ENCODE measurements around the gene C12orf56.

C12orf56 gene

GRCh38 chr12:64268409-64268808 is 122.1 kb downstream of the C12orf56 start:
- TF ChIP-seq, protein P1, sequence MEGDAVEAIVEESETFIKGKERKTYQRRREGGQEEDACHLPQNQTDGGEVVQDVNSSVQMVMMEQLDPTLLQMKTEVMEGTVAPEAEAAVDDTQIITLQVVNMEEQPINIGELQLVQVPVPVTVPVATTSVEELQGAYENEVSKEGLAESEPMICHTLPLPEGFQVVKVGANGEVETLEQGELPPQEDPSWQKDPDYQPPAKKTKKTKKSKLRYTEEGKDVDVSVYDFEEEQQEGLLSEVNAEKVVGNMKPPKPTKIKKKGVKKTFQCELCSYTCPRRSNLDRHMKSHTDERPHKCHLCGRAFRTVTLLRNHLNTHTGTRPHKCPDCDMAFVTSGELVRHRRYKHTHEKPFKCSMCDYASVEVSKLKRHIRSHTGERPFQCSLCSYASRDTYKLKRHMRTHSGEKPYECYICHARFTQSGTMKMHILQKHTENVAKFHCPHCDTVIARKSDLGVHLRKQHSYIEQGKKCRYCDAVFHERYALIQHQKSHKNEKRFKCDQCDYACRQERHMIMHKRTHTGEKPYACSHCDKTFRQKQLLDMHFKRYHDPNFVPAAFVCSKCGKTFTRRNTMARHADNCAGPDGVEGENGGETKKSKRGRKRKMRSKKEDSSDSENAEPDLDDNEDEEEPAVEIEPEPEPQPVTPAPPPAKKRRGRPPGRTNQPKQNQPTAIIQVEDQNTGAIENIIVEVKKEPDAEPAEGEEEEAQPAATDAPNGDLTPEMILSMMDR (IDR thresholded peaks at IDR 0.05; ENCODE audit: extremely low read depth, insufficient read depth, missing control alignments), result no peak
- no peak for DNase-seq (ENCODE audit: low spot score)
- in situ Hi-C loops (cut with MboI; ENCODE audit: low pct_unique_long_range_greater_than_20kb, low sequenced_read_pairs, unreplicated experiment), result no loop called here

DNA sequence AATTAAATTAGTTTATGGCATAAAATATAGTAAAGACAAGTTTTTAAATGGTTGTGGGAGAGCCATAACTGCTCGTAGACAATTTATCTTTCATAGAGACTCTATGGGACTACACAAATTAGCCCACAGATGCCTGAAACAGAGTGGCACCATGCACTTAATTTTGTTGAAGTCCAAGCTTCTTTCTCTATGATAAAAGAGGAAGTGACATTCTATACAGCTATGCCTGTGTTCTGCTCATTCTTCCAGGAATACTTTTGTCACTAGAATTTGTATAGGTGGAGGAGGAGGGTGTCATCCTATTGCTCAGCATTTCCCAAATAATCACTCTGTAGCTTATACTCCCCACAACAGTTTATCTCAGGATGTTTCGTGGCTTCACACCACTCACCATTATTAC is 124.7 kb downstream of the C12orf56 start:
- in situ Hi-C loops (cut with MboI; ENCODE audit: low pct_unique_long_range_greater_than_20kb, low sequenced_read_pairs, unreplicated experiment), result no loop called here
- TF ChIP-seq, protein P1 (IDR thresholded peaks at IDR 0.05; ENCODE audit: extremely low read depth, insufficient read depth, missing control alignments), result no peak
- DNase-seq (ENCODE audit: low spot score), result no peak

DNA sequence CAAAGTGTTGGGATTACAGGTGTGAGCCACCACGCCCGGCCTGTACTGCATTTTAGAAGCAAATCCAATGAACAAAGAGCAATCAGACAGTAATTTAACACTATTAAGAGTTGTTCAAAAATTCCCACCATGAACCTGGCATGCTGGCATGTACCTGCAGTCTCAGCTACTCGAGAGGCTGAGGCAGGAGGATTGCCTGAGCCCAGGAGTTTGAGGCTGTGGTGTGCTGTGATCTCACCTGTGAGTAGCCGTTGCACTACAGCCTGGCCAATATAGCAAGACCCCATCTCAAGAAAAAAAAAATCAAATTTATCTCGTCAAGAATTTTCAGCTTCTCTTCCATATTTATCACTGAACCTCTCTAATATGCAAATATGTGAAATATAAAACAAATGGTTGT is 128.7 kb downstream of the C12orf56 start:
- no peak for DNase-seq (ENCODE audit: low spot score)
- TF ChIP-seq, protein P1 (IDR thresholded peaks at IDR 0.05; ENCODE audit: extremely low read depth, insufficient read depth, missing control alignments), result no peak
- in situ Hi-C loops (cut with MboI; ENCODE audit: low pct_unique_long_range_greater_than_20kb, low sequenced_read_pairs, unreplicated experiment), result no loop called here

- no peak for DNase-seq (ENCODE audit: low spot score)
- TF ChIP-seq, protein P1 (IDR thresholded peaks at IDR 0.05; ENCODE audit: extremely low read depth, insufficient read depth, missing control alignments), result no peak
- in situ Hi-C loops (cut with MboI; ENCODE audit: low pct_unique_long_range_greater_than_20kb, low sequenced_read_pairs, unreplicated experiment), result loop anchor here (10.0 kb wide), 1 partner anchor 424 kb away; no protein-coding TSS in a partner anchor
Observed at GRCh38 chr12:64258576-64258975, 132.0 kb downstream of the C12orf56 start.

- in situ Hi-C loops (cut with MboI; ENCODE audit: low pct_unique_long_range_greater_than_20kb, low sequenced_read_pairs, unreplicated experiment), result loop anchor here (10.0 kb wide), 1 partner anchor 421 kb away; no protein-coding TSS in a partner anchor
- TF ChIP-seq, protein P1 (IDR thresholded peaks at IDR 0.05; ENCODE audit: extremely low read depth, insufficient read depth, missing control alignments), result peak; percentile 50
- peak; percentile 33 for DNase-seq (ENCODE audit: low spot score)
Observed at GRCh38 chr12:64256166-64256800, 134.3 kb downstream of the C12orf56 start.

- no peak for DNase-seq (ENCODE audit: low spot score)
- in situ Hi-C loops (cut with MboI; ENCODE audit: low pct_unique_long_range_greater_than_20kb, low sequenced_read_pairs, unreplicated experiment), result loop anchor here (10.0 kb wide), 1 partner anchor 420 kb away; no protein-coding TSS in a partner anchor
- TF ChIP-seq, protein P1 (IDR thresholded peaks at IDR 0.05; ENCODE audit: extremely low read depth, insufficient read depth, missing control alignments), result no peak
Observed at GRCh38 chr12:64255249-64255648, 135.3 kb downstream of the C12orf56 start.
